Esophagus muscularis mucosa (tissue), 4 donors: ENCODE data around the gene SPATA45.

Experiments
- CTCF ChIP-seq, 3 experiments: fragments of 200-600 bp in 2 of 3; fragments of 450-650 bp in 1 of 3; sonication (generic) in 2 of 3; IDR thresholded peaks; one replicate each; pipeline ENCODE4 v1.5.1; 2017 to 2019; ENCODE audit warnings: antibody characterized with exemption in 3 of 3, mild to moderate bottlenecking in 2 of 3, moderate library complexity in 1 of 3
- EP300 ChIP-seq: sonication (generic); formaldehyde crosslinking; IDR thresholded peaks from one replicate; pipeline ENCODE4 v1.6.1; 2017; ENCODE audit warnings: antibody characterized with exemption
- POLR2A ChIP-seq: fragments of 450-650 bp; IDR thresholded peaks from one replicate; pipeline ENCODE4 v1.6.1; 2017; ENCODE audit warnings: antibody characterized with exemption, moderate library complexity, mild to moderate bottlenecking, low read depth

- TF ChIP-seq CTCF (IDR thresholded peaks at IDR 0.05) (no peak), EP300 (no peak), POLR2A (no peak)
These were observed 37.1 kb upstream of the SPATA45 start for GRCh38 chr1:212884592-212884991.
